HepG2 (cell line): ENCODE measurements around the gene TMC4. TPM values are rescaled to one million over a fixed set of nuclear protein-coding genes. Genes with fewer than 3 reads are reported as not detected.

ENCODE experiments used
- DBP ChIP-seq: sonication (generic); formaldehyde crosslinking; IDR thresholded peaks from 2 replicates; pipeline ENCODE4 v1.4.0; 2020; ENCODE audit warnings: missing genetic modification reagents; ENCODE audit errors: not compliant biosample characterization
- FOXK2 ChIP-seq: fragments of 450-650 bp; IDR thresholded peaks from 2 replicates; pipeline ENCODE4 v1.6.1; 2016
- FOXP1 ChIP-seq, 2 experiments: fragments of 450-650 bp in 1 of 2; IDR thresholded peaks; 2 replicates each; pipeline ENCODE4 v1.6.1; 2017 to 2018; ENCODE audit warnings: antibody characterized with exemption in 1 of 2
- HNF4G ChIP-seq, 2 experiments: sonication (generic) in 1 of 2; formaldehyde crosslinking in 1 of 2; IDR thresholded peaks; 2 replicates each; pipeline versions ENCODE4 v1.4.0 to v1.6.1; 2011 to 2020; ENCODE audit warnings: borderline replicate concordance in 2 of 2, low read depth in 2 of 2, mild to moderate bottlenecking in 2 of 2, low read length in 1 of 2, missing genetic modification reagents in 1 of 2, moderate library complexity in 1 of 2
- HNRNPK ChIP-seq: fragments of 200-400 bp; formaldehyde crosslinking; IDR thresholded peaks from 2 replicates; pipeline ENCODE4 v1.6.1; 2018; ENCODE audit warnings: low read length, low read depth, moderate library complexity, mild to moderate bottlenecking; ENCODE audit not compliant: poor library complexity, severe bottlenecking
- IRX3 ChIP-seq: sonication (generic); formaldehyde crosslinking; IDR thresholded peaks from 2 replicates; pipeline ENCODE4 v1.8.1; 2023; ENCODE audit warnings: mild to moderate bottlenecking, low read depth, missing genetic modification reagents, borderline replicate concordance
- MLX ChIP-seq: IDR thresholded peaks from 2 replicates; pipeline ENCODE4 v1.6.1; 2016
- NFKBIZ ChIP-seq: IDR thresholded peaks from 2 replicates; pipeline ENCODE4 v1.6.1; 2018; ENCODE audit warnings: missing genetic modification reagents, missing compliant biosample characterization
- NR0B2 ChIP-seq: sonication (generic); formaldehyde crosslinking; IDR thresholded peaks from 2 replicates; pipeline ENCODE4 v1.4.0; 2020; ENCODE audit warnings: mild to moderate bottlenecking, missing genetic modification reagents
- PAXIP1 ChIP-seq: sonication (generic); formaldehyde crosslinking; conservative IDR thresholded peaks from 2 replicates; pipeline ENCODE4 v1.4.0; 2020; ENCODE audit warnings: mild to moderate bottlenecking, missing genetic modification reagents, moderate library complexity
- RFX5 ChIP-seq: IDR thresholded peaks from 2 replicates; pipeline ENCODE4 v1.6.1; 2011; ENCODE audit warnings: low read depth, low read length, improper control_type of control experiment
- SCMH1 ChIP-seq: sonication (generic); formaldehyde crosslinking; IDR thresholded peaks from 2 replicates; pipeline ENCODE4 v1.9.0; 2021; ENCODE audit warnings: missing genetic modification reagents, mild to moderate bottlenecking, borderline replicate concordance
- TBP ChIP-seq: sonication (generic); formaldehyde crosslinking; IDR thresholded peaks from 2 replicates; pipeline ENCODE4 v1.5.0; 2020; ENCODE audit warnings: missing genetic modification reagents
- ZBTB8A ChIP-seq: sonication (generic); formaldehyde crosslinking; IDR thresholded peaks from 2 replicates; pipeline ENCODE4 v1.4.0; 2020; ENCODE audit warnings: mild to moderate bottlenecking, low read depth, missing genetic modification reagents, borderline replicate concordance
- ZIK1 ChIP-seq: sonication (generic); formaldehyde crosslinking; IDR thresholded peaks from 2 replicates; pipeline ENCODE4 v1.5.0; 2020; ENCODE audit warnings: mild to moderate bottlenecking, low read depth, missing genetic modification reagents, borderline replicate concordance
- ZNF101 ChIP-seq: sonication (generic); formaldehyde crosslinking; IDR thresholded peaks from 2 replicates; pipeline ENCODE4 v1.4.0; 2020; ENCODE audit warnings: mild to moderate bottlenecking, low read depth, missing genetic modification reagents, borderline replicate concordance
- ZNF326 ChIP-seq: sonication (generic); formaldehyde crosslinking; IDR thresholded peaks from 2 replicates; pipeline ENCODE4 v1.4.0; 2020; ENCODE audit warnings: missing genetic modification reagents, borderline replicate concordance
- ZNF530 ChIP-seq: sonication (generic); formaldehyde crosslinking; IDR thresholded peaks from 2 replicates; pipeline ENCODE4 v1.5.0; 2020; ENCODE audit warnings: low read depth, mild to moderate bottlenecking, missing genetic modification reagents
- ZNF639 ChIP-seq: conservative IDR thresholded peaks from 2 replicates; pipeline ENCODE4 v1.6.1; 2018; ENCODE audit warnings: missing genetic modification reagents
- ZNF660 ChIP-seq: sonication (generic); formaldehyde crosslinking; IDR thresholded peaks from 2 replicates; pipeline ENCODE4 v1.5.1; 2020; ENCODE audit warnings: mild to moderate bottlenecking, low read depth, missing genetic modification reagents, borderline replicate concordance
- ZSCAN21 ChIP-seq: sonication (generic); formaldehyde crosslinking; IDR thresholded peaks from 2 replicates; pipeline ENCODE4 v1.8.0; 2022; ENCODE audit warnings: mild to moderate bottlenecking, missing genetic modification reagents, moderate library complexity, borderline replicate concordance
- polyA plus RNA-seq, 8 experiments: library from polyadenylated mRNA; depleted of rRNA in 3 of 8; stranded (reverse) in 7 of 8; unstranded in 1 of 8; fragments of >200 nt; fragmentation: Illumina TruSeq in 4 of 8; extraction: Trizol in 4 of 8; gene quantifications; 2 replicates each; pipeline versions ENCODE4 v1.2.1 to v1.2.3, GENCODE V29; 2011 to 2016; ENCODE audit warnings: low read depth in 4 of 8, missing spikeins in 1 of 8, mixed read lengths in 1 of 8; ENCODE audit not compliant: insufficient read depth in 1 of 8
- total RNA-seq, 5 experiments: library from RNA; depleted of rRNA; stranded (reverse); fragments of >200 nt; fragmentation: Illumina TruSeq; extraction: Trizol; gene quantifications; 2 replicates each; pipeline ENCODE4 v1.2.3, GENCODE V29; 2016; ENCODE audit warnings: low read depth in 1 of 5

The TMC4 gene
- total and polyA plus RNA-seq, 2 of the 13 experiments (the other 11 are each of a cell fraction or from before 2014, with no cell fraction given): 0.13 to 0.24 TPM

GRCh38 chr19:54189735-54190502 is 17.0 kb upstream of the TMC4 start (continued):
- TF ChIP-seq NFKBIZ: no peak
- TF ChIP-seq RFX5: peak; percentile 89
- TF ChIP-seq DBP (CRISPR knock-in tag): no peak
- no peak; the same call in 1 of the 2 replicates for TF ChIP-seq MLX (CRISPR knock-in tag)
- TF ChIP-seq ZNF101 (CRISPR knock-in tag): no peak
- no peak for TF ChIP-seq ZNF530 (CRISPR knock-in tag)
- TF ChIP-seq ZNF326 (CRISPR knock-in tag): no peak
- TF ChIP-seq FOXP1 (IDR thresholded peaks at IDR 0.05): peak; percentile 86
- TF ChIP-seq FOXP1 (CRISPR knock-in tag; IDR thresholded peaks at IDR 0.05): peak; percentile 64
- TF ChIP-seq HNF4G (IDR thresholded peaks at IDR 0.05; ENCODE audit: borderline replicate concordance, low read depth, low read length): peak; percentile 46; the same call in 1 of the 2 replicates
- TF ChIP-seq HNF4G (CRISPR knock-in tag; IDR thresholded peaks at IDR 0.05; ENCODE audit: borderline replicate concordance, low read depth): no peak
- no peak for TF ChIP-seq SCMH1 (CRISPR knock-in tag)
- TF ChIP-seq HNRNPK: no peak
- TF ChIP-seq PAXIP1 (CRISPR knock-in tag): peak; percentile 22; the same call in 1 of the 2 replicates
- no peak for TF ChIP-seq IRX3 (CRISPR knock-in tag)
- TF ChIP-seq ZNF660 (CRISPR knock-in tag): no peak
- no peak; the same call in 1 of the 2 replicates for TF ChIP-seq ZNF639 (CRISPR knock-in tag)
- peak; percentile 77 for TF ChIP-seq FOXK2
- TF ChIP-seq NR0B2 (CRISPR knock-in tag): no peak
- TF ChIP-seq ZBTB8A (CRISPR knock-in tag): no peak
- no peak for TF ChIP-seq TBP (CRISPR knock-in tag)
- TF ChIP-seq ZSCAN21 (CRISPR knock-in tag): no peak
- no peak for TF ChIP-seq ZIK1 (CRISPR knock-in tag)
